Cardiac muscle cell (in vitro differentiated cells and primary cell): ENCODE results near the gene MCEMP1. TPM values are rescaled to one million over a fixed set of nuclear protein-coding genes. Genes with fewer than 3 reads are reported as not detected.

Experiments used
- DNase-seq, 2 donors: peaks; one replicate each; pipeline versions ENCODE4 v3.0.0 to v3.0.0-alpha.2; 2010 to 2017; ENCODE audit warnings: low read depth in 1 of 2, low spot score in 1 of 2
- H3K27ac ChIP-seq: fragments of 200-600 bp; sonication (generic); 2 replicates; pipeline ENCODE4 v1.5.1; 2016
- H3K27me3 ChIP-seq: fragments of 200-600 bp; sonication (generic); 2 replicates; pipeline ENCODE4 v1.6.0; 2016; ENCODE audit warnings: control low read depth
- H3K36me3 ChIP-seq: fragments of 200-600 bp; sonication (generic); 2 replicates; pipeline ENCODE4 v1.5.1; 2016; ENCODE audit warnings: control low read depth
- H3K4me1 ChIP-seq: fragments of 200-600 bp; sonication (generic); 2 replicates; pipeline ENCODE4 v1.8.1; 2017; ENCODE audit warnings: low read depth, mild to moderate bottlenecking, mixed run types
- H3K4me3 ChIP-seq: fragments of 200-600 bp; sonication (generic); 2 replicates; pipeline ENCODE4 v1.5.1; 2016; ENCODE audit warnings: mild to moderate bottlenecking
- H3K9me3 ChIP-seq: fragments of 200-600 bp; sonication (generic); 2 replicates; pipeline ENCODE4 v1.5.1; 2017; ENCODE audit warnings: low read depth, mild to moderate bottlenecking, control low read depth
- polyA plus RNA-seq: library from polyadenylated mRNA; unstranded; fragments of >200 nt; fragmentation: Nextera tagmentation; extraction: Ambion mirVana; gene quantifications from 2 replicates; pipeline ENCODE4 v1.2.1, GENCODE V29; 2016
- total RNA-seq: library from RNA; depleted of rRNA; stranded (reverse); fragments of >200 nt; gene quantifications from 2 replicates; pipeline ENCODE4 v1.2.3, GENCODE V29; 2016
- TF ChIP-seq, protein P1 (sequence below): IDR thresholded peaks from 2 replicates; pipeline ENCODE4 v1.5.1; 2012; ENCODE audit warnings: low read depth, mild to moderate bottlenecking, low read length

The MCEMP1 gene
- total and polyA plus RNA-seq, 2 experiments from 2014 or later, result not detected

DNA sequence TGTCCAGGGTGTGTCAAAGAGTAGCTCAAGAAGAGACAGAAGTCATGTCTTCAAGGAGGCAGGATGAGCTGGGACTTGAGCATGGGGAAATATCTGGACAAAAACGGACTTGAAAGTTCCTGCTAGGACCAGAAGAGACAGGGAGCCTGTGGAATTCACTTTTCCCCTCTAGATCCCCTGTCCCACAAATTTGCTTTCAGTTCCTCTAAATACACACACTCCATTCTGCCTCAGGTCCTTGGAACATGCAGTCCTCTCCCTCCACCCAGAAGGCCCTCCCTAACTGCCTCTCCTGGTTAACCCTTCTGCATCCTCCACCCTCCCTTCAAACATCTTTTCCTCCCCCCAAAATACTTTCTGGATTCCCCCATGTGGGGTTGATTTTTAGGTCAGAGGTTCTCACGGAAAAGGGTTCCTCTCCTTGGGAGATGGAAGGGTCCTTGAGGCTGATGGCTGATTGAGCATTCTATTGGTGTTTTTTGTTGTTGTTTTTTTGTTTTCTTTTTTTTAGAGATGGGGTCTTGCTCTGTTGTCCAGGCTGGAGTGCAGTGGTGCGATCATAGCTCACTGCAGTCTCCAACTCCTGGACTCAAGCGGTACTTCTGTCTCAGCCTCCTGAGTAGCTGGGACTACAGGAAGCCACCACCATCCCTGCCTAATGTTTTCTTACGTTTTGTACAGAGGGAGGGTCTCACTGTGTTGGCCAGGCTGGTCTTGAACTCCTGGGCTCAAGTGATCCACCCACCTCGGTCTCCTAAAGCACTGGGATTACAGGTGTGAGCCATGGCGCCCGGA, 14.9 kb upstream of the MCEMP1 start:
- H3K9me3 ChIP-seq, result no peaks in the 10 kb centered on the region
- no peaks in the 10 kb centered on the region for H3K36me3 ChIP-seq
- H3K4me3 ChIP-seq, result no peak overlapping the region
- DNase-seq, result no peak
- no peak overlapping the region for H3K27ac ChIP-seq
- no peaks in the 10 kb centered on the region for H3K27me3 ChIP-seq
- TF ChIP-seq, protein P1, sequence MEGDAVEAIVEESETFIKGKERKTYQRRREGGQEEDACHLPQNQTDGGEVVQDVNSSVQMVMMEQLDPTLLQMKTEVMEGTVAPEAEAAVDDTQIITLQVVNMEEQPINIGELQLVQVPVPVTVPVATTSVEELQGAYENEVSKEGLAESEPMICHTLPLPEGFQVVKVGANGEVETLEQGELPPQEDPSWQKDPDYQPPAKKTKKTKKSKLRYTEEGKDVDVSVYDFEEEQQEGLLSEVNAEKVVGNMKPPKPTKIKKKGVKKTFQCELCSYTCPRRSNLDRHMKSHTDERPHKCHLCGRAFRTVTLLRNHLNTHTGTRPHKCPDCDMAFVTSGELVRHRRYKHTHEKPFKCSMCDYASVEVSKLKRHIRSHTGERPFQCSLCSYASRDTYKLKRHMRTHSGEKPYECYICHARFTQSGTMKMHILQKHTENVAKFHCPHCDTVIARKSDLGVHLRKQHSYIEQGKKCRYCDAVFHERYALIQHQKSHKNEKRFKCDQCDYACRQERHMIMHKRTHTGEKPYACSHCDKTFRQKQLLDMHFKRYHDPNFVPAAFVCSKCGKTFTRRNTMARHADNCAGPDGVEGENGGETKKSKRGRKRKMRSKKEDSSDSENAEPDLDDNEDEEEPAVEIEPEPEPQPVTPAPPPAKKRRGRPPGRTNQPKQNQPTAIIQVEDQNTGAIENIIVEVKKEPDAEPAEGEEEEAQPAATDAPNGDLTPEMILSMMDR, result no peak
- no peaks in the 10 kb centered on the region for H3K4me1 ChIP-seq

DNA sequence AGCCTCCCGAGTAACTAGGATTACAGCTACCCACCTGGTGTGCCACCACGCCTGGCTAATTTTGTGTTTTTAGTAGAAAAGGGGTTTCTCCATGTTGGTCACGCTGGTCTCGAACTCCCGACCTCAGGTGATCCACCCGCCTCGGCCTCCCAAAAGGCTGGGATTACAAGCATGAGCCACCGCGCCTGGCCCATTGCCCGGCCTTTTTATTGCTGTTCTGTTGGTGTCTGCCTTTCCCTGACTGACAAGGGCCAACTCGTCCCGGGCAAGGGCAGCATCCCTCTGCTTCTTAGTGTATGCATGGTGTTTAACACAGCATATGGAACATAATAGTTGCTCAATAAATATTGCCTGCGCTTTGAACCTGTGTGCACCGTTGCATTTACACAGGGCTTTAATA, 14.2 kb upstream of the MCEMP1 start:
- H3K27me3 ChIP-seq, result no peaks in the 10 kb centered on the region
- H3K4me1 ChIP-seq, result no peaks in the 10 kb centered on the region
- no peak overlapping the region for H3K27ac ChIP-seq
- TF ChIP-seq, protein P1, result no peak
- H3K36me3 ChIP-seq, result no peaks in the 10 kb centered on the region
- no peaks in the 10 kb centered on the region for H3K9me3 ChIP-seq
- H3K4me3 ChIP-seq, result no peak overlapping the region
- DNase-seq, result no peak

DNA sequence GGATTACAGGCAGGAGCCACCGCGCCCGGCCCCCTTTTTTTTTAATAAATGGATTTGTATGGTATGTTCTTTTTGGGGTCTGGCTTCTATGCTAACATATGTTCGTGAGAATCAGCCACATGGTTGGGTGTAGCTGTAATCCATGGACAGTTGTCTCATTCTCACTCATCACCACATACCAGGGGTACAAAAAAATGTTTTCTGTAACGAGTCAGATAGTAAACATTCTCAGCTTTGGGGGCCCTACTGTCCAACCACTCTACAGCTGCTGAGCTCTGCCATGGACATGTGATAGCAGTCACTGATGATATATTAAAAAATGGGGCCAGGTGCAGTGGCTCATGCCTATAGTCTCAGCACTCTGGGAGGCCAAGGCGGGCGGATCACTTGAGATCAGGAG, 13.2 kb upstream of the MCEMP1 start:
- TF ChIP-seq, protein P1, result no peak
- Histone ChIP-seq H3K4me1 (no peaks in the 10 kb centered on the region), H3K27ac (no peak overlapping the region), H3K9me3 (no peaks in the 10 kb centered on the region), H3K4me3 (no peak overlapping the region), H3K36me3 (no peaks in the 10 kb centered on the region), H3K27me3 (peaks cover 7% of the 10 kb centered on the region)
- DNase-seq, result no peak

DNA sequence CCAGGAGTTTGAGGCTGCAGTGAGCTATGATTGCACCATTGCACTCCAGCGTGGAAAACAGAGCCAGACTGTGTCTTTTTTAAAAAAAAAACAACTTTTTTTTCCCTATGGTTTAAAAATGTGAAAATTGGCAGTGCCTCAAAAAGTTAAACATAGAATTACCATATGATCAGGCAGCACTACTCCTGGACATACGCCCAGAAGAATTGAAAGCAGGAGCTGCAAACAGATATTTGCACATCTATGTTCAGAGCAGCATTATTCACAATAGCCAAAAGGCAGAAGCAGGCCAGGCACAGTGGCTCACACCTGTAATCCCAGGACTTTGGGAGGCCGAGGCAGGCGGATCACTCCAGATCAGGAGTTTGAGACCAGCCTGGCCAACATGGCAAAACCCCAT, 11.8 kb upstream of the MCEMP1 start:
- Histone ChIP-seq H3K4me3 (no peak overlapping the region), H3K9me3 (no peaks in the 10 kb centered on the region), H3K27ac (no peak overlapping the region), H3K4me1 (no peaks in the 10 kb centered on the region), H3K27me3 (peaks cover 21% of the 10 kb centered on the region), H3K36me3 (no peaks in the 10 kb centered on the region)
- peak in 1 of 2 donors; percentile 88 for DNase-seq
- TF ChIP-seq, protein P1, result no peak

GRCh38 chr19:7668842-7669241, 8.0 kb upstream of the MCEMP1 start, which contains the start of gene RETN:
TSS of gene RETN (plus strand) at chr19:7669049. CDS start at chr19:7669327, 278 bp downstream.
- TF ChIP-seq, protein P1, result no peak
- Histone ChIP-seq H3K27me3 (peaks cover 51% of the 10 kb centered on the region), H3K4me3 (peak within 1 kb of the TSS; percentile 29), H3K4me1 (no peaks in the 10 kb centered on the region), H3K36me3 (no peaks in the 10 kb centered on the region), H3K27ac (no peak within 1 kb of the TSS), H3K9me3 (no peaks in the 10 kb centered on the region)
- no peak for DNase-seq
